Breast epithelium (tissue), 3 donors: ENCODE data around the gene CD53.

Experiments
- POLR2A ChIP-seq: fragments of 450-650 bp; IDR thresholded peaks from one replicate; pipeline ENCODE4 v1.6.1; 2016; ENCODE audit warnings: antibody characterized with exemption, mild to moderate bottlenecking, moderate library complexity
- POLR2AphosphoS5 ChIP-seq, 3 donors: sonication (generic); formaldehyde crosslinking; IDR thresholded peaks; one replicate each; pipeline ENCODE4 v1.6.1; 2017; ENCODE audit warnings: antibody characterized with exemption in 3 of 3
- TF ChIP-seq, protein P1 (sequence below), 3 donors: fragments of 450-650 bp; IDR thresholded peaks; one replicate each; pipeline ENCODE4 v1.5.1; 2016 to 2017; ENCODE audit warnings: antibody characterized with exemption in 3 of 3, mild to moderate bottlenecking in 3 of 3, moderate library complexity in 3 of 3

DNA sequence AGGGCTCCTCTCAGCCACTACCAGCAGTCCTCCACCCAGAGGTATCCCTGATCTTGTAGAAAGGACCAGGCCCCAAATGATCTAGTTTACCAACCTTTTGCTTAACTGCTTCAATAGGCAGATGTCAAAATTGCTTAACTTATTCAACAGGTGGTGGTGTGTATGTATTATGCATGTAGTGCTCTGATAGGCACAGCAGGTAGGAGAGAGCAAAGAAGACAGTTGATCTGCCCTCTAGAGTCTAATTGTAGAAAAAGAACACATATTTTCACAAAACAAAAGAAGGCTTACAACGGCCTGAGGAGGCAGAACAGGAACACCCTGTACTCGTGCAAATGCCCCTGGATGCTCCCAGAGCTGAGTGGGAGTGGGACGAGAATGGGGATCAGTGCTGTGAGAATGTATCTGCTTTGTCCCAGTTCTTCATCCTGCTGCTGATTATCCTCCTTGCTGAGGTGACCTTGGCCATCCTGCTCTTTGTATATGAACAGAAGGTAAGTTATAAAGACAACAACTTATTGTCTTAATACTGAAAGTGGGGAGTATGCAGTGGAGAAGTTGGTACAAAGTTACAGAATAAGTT lies 21.1 kb downstream of the CD53 start:
- TF ChIP-seq, protein P1, sequence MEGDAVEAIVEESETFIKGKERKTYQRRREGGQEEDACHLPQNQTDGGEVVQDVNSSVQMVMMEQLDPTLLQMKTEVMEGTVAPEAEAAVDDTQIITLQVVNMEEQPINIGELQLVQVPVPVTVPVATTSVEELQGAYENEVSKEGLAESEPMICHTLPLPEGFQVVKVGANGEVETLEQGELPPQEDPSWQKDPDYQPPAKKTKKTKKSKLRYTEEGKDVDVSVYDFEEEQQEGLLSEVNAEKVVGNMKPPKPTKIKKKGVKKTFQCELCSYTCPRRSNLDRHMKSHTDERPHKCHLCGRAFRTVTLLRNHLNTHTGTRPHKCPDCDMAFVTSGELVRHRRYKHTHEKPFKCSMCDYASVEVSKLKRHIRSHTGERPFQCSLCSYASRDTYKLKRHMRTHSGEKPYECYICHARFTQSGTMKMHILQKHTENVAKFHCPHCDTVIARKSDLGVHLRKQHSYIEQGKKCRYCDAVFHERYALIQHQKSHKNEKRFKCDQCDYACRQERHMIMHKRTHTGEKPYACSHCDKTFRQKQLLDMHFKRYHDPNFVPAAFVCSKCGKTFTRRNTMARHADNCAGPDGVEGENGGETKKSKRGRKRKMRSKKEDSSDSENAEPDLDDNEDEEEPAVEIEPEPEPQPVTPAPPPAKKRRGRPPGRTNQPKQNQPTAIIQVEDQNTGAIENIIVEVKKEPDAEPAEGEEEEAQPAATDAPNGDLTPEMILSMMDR (IDR thresholded peaks at IDR 0.05) = no peak
- TF ChIP-seq POLR2A (no peak), POLR2AphosphoS5 (IDR thresholded peaks at IDR 0.05) (no peak)
